Suprapubic skin (tissue), 4 donors: Measurements from ENCODE around the gene ANO3. TPM values are rescaled to one million over a fixed set of nuclear protein-coding genes. Genes with fewer than 3 reads are reported as not detected.

Experiments
- DNase-seq, 2 donors: peaks; one replicate each; pipeline ENCODE4 v3.0.0-alpha.2; 2019; ENCODE audit warnings: low spot score in 2 of 2
- H3K27ac ChIP-seq: fragments of 200-600 bp; sonication (generic); one replicate; pipeline ENCODE4 v1.5.1; 2019
- H3K27me3 ChIP-seq: fragments of 200-600 bp; sonication (generic); one replicate; pipeline ENCODE4 v1.5.1; 2019
- H3K36me3 ChIP-seq: fragments of 200-600 bp; sonication (generic); one replicate; pipeline ENCODE4 v1.5.1; 2019
- H3K4me1 ChIP-seq: fragments of 200-600 bp; sonication (generic); one replicate; pipeline ENCODE4 v1.5.1; 2019
- H3K4me3 ChIP-seq: fragments of 200-600 bp; sonication (generic); one replicate; pipeline ENCODE4 v1.5.1; 2019; ENCODE audit warnings: mild to moderate bottlenecking
- H3K9me3 ChIP-seq: fragments of 200-600 bp; sonication (generic); one replicate; pipeline ENCODE4 v1.5.1; 2019
- EP300 ChIP-seq: sonication (generic); formaldehyde crosslinking; IDR thresholded peaks from one replicate; pipeline ENCODE4 v1.6.1; 2017; ENCODE audit warnings: antibody characterized with exemption
- POLR2A ChIP-seq, 2 donors: fragments of 450-650 bp; IDR thresholded peaks; one replicate each; pipeline ENCODE4 v1.6.1; 2017; ENCODE audit warnings: antibody characterized with exemption in 2 of 2, mild to moderate bottlenecking in 2 of 2, moderate library complexity in 2 of 2
- POLR2AphosphoS5 ChIP-seq, 3 donors: sonication (generic); formaldehyde crosslinking; IDR thresholded peaks; one replicate each; pipeline ENCODE4 v1.6.1; 2017; ENCODE audit warnings: antibody characterized with exemption in 3 of 3
- WGBS: methylation state at CpG from one replicate; pipeline ENCODE4 v1.1.5; 2018; 5-methylcytosine and 5-hydroxymethylcytosine counted together
- total RNA-seq, 4 donors: library from RNA; depleted of rRNA; stranded (reverse); fragments of >200 nt; gene quantifications; one replicate each; pipeline ENCODE4 v1.1.0, GENCODE V29; 2016
- TF ChIP-seq, protein P1 (sequence below), 2 donors: fragments of 200-600 bp in 1 of 2; fragments of 450-650 bp in 1 of 2; sonication (generic) in 1 of 2; IDR thresholded peaks; one replicate each; pipeline ENCODE4 v1.5.1; 2016 to 2019; ENCODE audit warnings: antibody characterized with exemption in 2 of 2, mild to moderate bottlenecking in 1 of 2, moderate library complexity in 1 of 2

ANO3 gene
- total RNA-seq = under 1 TPM in 3 of 4 donors, not detected in 1; 0.08 to 0.29 (median 0.16) TPM

DNA sequence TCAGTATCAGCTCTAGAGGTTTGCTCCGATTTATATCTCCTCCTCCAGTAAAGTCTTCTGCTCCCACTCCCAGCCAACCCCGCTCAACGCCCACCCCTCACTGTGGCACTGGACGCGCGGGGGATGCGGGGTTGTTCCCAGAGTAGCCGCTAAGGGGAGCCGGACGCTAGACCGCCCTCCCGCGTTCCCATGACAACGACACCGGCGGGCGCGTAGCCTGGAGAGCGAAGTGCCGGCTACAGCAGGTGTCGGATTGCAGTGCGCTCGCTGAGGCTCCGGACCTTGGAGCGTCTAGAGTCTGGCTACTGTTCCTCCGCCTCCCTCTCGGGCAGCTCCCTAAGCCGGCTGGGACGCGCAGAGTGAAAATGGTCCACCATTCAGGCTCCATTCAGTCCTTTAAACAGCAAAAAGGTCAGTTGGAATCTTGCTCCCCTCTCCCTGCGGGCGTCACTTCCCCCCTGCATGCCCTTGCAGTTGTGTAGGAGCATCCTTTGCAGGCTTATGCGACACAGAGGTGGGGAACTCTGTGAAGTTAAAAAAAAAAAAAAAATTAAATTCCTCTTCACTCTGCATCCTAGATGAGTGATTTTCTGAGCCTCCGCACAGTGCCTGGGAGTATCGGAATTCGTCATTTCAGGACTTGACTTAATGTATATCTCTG, at the start of gene ANO3:
ANO3 (plus strand) TSS at position 220 of the 661 bp plus-strand sequence; CDS start at position 366, 146 bp downstream.
- WGBS = 7% methylated on average over 23 of the region's 36 CpGs
- TF ChIP-seq, protein P1, sequence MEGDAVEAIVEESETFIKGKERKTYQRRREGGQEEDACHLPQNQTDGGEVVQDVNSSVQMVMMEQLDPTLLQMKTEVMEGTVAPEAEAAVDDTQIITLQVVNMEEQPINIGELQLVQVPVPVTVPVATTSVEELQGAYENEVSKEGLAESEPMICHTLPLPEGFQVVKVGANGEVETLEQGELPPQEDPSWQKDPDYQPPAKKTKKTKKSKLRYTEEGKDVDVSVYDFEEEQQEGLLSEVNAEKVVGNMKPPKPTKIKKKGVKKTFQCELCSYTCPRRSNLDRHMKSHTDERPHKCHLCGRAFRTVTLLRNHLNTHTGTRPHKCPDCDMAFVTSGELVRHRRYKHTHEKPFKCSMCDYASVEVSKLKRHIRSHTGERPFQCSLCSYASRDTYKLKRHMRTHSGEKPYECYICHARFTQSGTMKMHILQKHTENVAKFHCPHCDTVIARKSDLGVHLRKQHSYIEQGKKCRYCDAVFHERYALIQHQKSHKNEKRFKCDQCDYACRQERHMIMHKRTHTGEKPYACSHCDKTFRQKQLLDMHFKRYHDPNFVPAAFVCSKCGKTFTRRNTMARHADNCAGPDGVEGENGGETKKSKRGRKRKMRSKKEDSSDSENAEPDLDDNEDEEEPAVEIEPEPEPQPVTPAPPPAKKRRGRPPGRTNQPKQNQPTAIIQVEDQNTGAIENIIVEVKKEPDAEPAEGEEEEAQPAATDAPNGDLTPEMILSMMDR (IDR thresholded peaks at IDR 0.05) = peak in 1 of 2 donors; percentile 22
- TF ChIP-seq POLR2AphosphoS5 (IDR thresholded peaks at IDR 0.05) = no peak
- no peak for TF ChIP-seq POLR2A (IDR thresholded peaks at IDR 0.05)
- peak within 1 kb of the TSS; percentile 33 for H3K4me3 ChIP-seq
- no peak within 1 kb of the TSS for H3K27ac ChIP-seq
- H3K36me3 ChIP-seq = no peaks in the 10 kb centered on the region
- H3K9me3 ChIP-seq = no peaks in the 10 kb centered on the region
- DNase-seq = no peak
- H3K4me1 ChIP-seq = peaks cover 7% of the 10 kb centered on the region
- peaks cover 19% of the 10 kb centered on the region for H3K27me3 ChIP-seq

DNA sequence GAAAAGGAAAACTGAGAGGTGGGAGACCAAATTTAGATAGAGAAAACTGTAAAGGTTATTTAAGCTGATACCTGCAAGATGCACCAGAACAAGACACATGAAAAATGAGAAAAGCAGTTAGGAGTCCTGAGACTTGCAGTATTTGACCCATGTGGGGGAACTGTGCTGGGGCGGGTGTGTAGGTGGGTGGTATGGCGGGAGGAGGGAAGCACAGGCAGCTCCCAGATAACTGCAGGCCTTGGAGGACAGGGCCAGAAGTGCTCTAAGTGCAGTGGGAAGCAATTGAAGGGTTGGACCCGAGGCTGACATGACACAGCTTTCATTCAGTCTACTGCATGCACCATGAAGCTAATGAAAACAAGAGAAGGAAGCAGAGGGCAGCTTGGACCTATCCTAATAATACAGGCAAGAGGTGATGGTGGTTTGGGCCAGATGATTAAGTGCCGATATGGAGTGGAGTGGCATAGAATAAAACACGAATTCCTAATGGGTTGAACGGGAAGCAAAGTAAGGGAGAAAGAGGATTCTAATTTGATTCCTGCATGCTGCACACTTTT, 48.0 kb upstream of the ANO3 start:
- Histone ChIP-seq H3K36me3 (no peaks in the 10 kb centered on the region), H3K9me3 (no peaks in the 10 kb centered on the region), H3K4me3 (no peak overlapping the region), H3K4me1 (peaks cover 6% of the 10 kb centered on the region), H3K27ac (no peak overlapping the region), H3K27me3 (no peaks in the 10 kb centered on the region)
- no peak for DNase-seq
- 82% methylated on average over 6 of the region's 6 CpGs for WGBS
- no peak for TF ChIP-seq EP300
- no peak for TF ChIP-seq POLR2A (IDR thresholded peaks at IDR 0.05)
- TF ChIP-seq, protein P1 (IDR thresholded peaks at IDR 0.05) = no peak
- TF ChIP-seq POLR2AphosphoS5 (IDR thresholded peaks at IDR 0.05) = no peak

DNA sequence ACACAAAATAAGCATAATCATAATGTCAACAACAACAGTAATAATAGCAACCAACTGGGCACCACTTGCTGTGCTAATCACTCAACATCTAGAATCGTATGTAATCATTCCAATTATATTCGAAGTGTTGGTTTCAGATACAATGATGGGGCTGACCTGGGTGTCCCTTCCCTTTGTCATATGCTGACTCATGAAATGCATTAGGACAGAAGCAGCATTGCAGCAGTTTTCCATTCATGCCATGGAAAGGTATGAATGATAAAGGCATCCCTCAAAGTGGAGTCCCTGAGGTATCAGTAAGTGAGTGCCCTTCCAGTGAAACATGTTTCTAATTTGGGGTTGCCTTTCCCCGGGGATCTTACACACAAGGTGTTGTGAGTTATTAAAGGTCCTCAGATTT, 46.3 kb upstream of the ANO3 start:
- H3K9me3 ChIP-seq = no peaks in the 10 kb centered on the region
- no peaks in the 10 kb centered on the region for H3K27me3 ChIP-seq
- peaks cover 6% of the 10 kb centered on the region for H3K4me1 ChIP-seq
- no peaks in the 10 kb centered on the region for H3K36me3 ChIP-seq
- 70% methylated on average over 3 of the region's 3 CpGs for WGBS
- DNase-seq = no peak
- H3K27ac ChIP-seq = no peak overlapping the region
- TF ChIP-seq, protein P1 (IDR thresholded peaks at IDR 0.05) = no peak
- no peak for TF ChIP-seq POLR2AphosphoS5 (IDR thresholded peaks at IDR 0.05)
- TF ChIP-seq POLR2A (IDR thresholded peaks at IDR 0.05) = no peak
- no peak for TF ChIP-seq EP300
- H3K4me3 ChIP-seq = no peak overlapping the region

DNA sequence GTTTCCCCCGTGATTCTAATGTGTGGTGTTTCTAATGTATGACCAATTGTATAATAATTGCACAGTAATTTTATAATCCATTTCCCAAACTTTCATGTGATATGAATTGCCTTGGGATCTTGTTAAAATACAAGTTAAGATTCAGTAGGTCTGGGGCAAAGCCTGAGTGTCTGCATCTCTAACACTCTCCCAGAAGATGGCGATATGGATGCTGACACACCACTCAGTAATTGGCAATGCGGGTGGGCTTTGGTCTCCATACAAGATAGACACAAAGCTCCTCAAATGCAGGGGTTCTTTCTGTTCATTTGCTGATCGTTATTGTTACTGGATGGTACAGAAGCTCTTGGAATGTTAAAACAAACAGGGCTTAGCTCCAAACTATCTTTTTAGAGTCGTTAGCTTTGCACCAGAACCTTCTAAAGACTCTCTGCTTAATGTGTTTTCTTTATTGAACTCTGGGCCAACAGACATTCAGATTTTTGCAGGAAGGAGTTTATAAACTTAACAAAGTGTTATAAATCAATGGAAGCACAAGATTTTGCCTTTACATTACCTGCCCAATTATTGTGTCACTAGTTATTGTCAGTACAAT, 45.4 kb upstream of the ANO3 start:
- peaks cover 6% of the 10 kb centered on the region for H3K4me1 ChIP-seq
- H3K4me3 ChIP-seq = no peak overlapping the region
- no peak for TF ChIP-seq EP300
- no peak for TF ChIP-seq POLR2A (IDR thresholded peaks at IDR 0.05)
- no peak for TF ChIP-seq POLR2AphosphoS5 (IDR thresholded peaks at IDR 0.05)
- TF ChIP-seq, protein P1 (IDR thresholded peaks at IDR 0.05) = no peak
- H3K27ac ChIP-seq = no peak overlapping the region
- no peak for DNase-seq
- H3K36me3 ChIP-seq = no peaks in the 10 kb centered on the region
- 32% methylated on average over 5 of the region's 5 CpGs for WGBS
- H3K9me3 ChIP-seq = no peaks in the 10 kb centered on the region
- H3K27me3 ChIP-seq = no peaks in the 10 kb centered on the region

DNA sequence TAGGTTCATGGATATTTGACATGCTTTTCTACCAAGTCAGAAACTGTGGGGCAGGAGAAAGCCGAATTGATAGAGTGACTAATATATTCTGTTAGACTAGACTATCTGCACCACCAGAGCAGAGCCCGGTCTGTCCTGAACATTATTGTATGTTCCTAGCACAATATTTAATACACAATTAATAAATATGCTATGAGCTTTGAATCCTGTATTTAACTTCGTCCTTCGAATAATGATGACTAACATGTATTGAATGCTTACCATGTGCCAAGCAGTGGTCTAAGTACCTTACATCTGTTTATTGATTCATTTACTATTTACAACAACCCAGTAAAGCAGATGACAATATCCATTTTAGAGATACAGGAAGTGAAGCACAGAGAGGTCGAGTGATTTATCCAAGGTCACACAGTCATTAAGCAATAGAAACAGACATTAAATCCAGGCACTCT, 44.8 kb upstream of the ANO3 start:
- Histone ChIP-seq H3K27me3 (no peaks in the 10 kb centered on the region), H3K9me3 (no peaks in the 10 kb centered on the region), H3K4me1 (peaks cover 6% of the 10 kb centered on the region), H3K4me3 (no peak overlapping the region), H3K36me3 (no peaks in the 10 kb centered on the region), H3K27ac (no peak overlapping the region)
- no peak for DNase-seq
- WGBS = 67% methylated on average over 5 of the region's 5 CpGs
- TF ChIP-seq EP300 = no peak
- TF ChIP-seq, protein P1 (IDR thresholded peaks at IDR 0.05) = no peak
